Prostate gland (tissue), 2 donors: ENCODE data around the gene FOXE3. TPM values are rescaled to one million over a fixed set of nuclear protein-coding genes. Genes with fewer than 3 reads are reported as not detected.

ENCODE experiments used
- DNase-seq: peaks from one replicate; pipeline ENCODE4 v3.0.0-alpha.2; 2019; ENCODE audit warnings: low spot score
- H3K27ac ChIP-seq, 2 donors: fragments of 200-600 bp; sonication (generic); 2 replicates each; pipeline ENCODE4 v1.5.1; 2017 to 2019
- H3K27me3 ChIP-seq: fragments of 200-600 bp; sonication (generic); replicated peaks from 2 replicates; pipeline ENCODE4 v1.5.1; 2019; ENCODE audit not compliant: insufficient read depth
- H3K36me3 ChIP-seq, 2 donors: fragments of 200-600 bp; sonication (generic); 1 replicate in 1 of 2; 2 replicates in 1 of 2; pipeline versions ENCODE4 v1.5.1 to v1.8.1; 2017 to 2019
- H3K4me1 ChIP-seq: fragments of 200-600 bp; sonication (generic); replicated peaks from 2 replicates; pipeline ENCODE4 v1.5.1; 2019
- H3K4me3 ChIP-seq, 2 donors: fragments of 200-600 bp; sonication (generic); 2 replicates each; pipeline ENCODE4 v1.5.1; 2017 to 2019
- H3K9me3 ChIP-seq: fragments of 200-600 bp; sonication (generic); 2 replicates; pipeline ENCODE4 v1.5.1; 2017
- CTCF ChIP-seq, 4 experiments: fragments of 200-600 bp in 2 of 4; fragments of 450-650 bp in 2 of 4; sonication (generic) in 2 of 4; IDR thresholded peaks; 1 replicate in 3 of 4; 2 replicates in 1 of 4; pipeline ENCODE4 v1.5.1; 2016 to 2019; ENCODE audit warnings: antibody characterized with exemption in 4 of 4, mild to moderate bottlenecking in 2 of 4, moderate library complexity in 2 of 4
- POLR2A ChIP-seq: fragments of 450-650 bp; IDR thresholded peaks from one replicate; pipeline ENCODE4 v1.6.1; 2016; ENCODE audit warnings: antibody characterized with exemption, mild to moderate bottlenecking
- POLR2AphosphoS5 ChIP-seq: sonication (generic); formaldehyde crosslinking; IDR thresholded peaks from one replicate; pipeline ENCODE4 v1.6.1; 2017; ENCODE audit warnings: antibody characterized with exemption
- WGBS: methylation state at CpG from one replicate; pipeline ENCODE4 v1.1.5; 2018; 5-methylcytosine and 5-hydroxymethylcytosine counted together
- intact Hi-C: fragments of 100-400 bp; cut with DNase I; formaldehyde crosslinking; loops from one replicate; pipeline ENCODE4 v1.14.2; 2022
- total RNA-seq, 2 donors: library from RNA; depleted of rRNA; stranded (reverse); fragments of >200 nt; gene quantifications; one replicate each; pipeline ENCODE4 v1.1.0, GENCODE V29; 2016

Gene FOXE3
- total RNA-seq, 2 donors from 2014 or later, result 0.28 TPM; not detected in 1

GRCh38 chr1:47436304-47436978, 20.4 kb downstream of the FOXE3 start:
- no peaks in the 10 kb centered on the region for H3K36me3 ChIP-seq
- no peaks in the 10 kb centered on the region for H3K9me3 ChIP-seq
- 5% methylated on average over 23 of the region's 23 CpGs for WGBS
- no peaks in the 10 kb centered on the region for H3K4me1 ChIP-seq
- DNase-seq, result peak; percentile 19
- intact Hi-C loops, result loop anchor here (2.0 to 5.0 kb wide), 2 partner anchors 141 to 274 kb away; no protein-coding TSS in a partner anchor
- H3K27ac ChIP-seq, result peak overlapping the region; percentile 80 to 86
- peaks cover 35% of the 10 kb centered on the region for H3K27me3 ChIP-seq
- H3K4me3 ChIP-seq, result peak overlapping the region; percentile 47 to 57
- TF ChIP-seq CTCF (IDR thresholded peaks at IDR 0.05), result peak; percentile 45 to 81 (median 60)
- TF ChIP-seq POLR2A, result no peak

DNA sequence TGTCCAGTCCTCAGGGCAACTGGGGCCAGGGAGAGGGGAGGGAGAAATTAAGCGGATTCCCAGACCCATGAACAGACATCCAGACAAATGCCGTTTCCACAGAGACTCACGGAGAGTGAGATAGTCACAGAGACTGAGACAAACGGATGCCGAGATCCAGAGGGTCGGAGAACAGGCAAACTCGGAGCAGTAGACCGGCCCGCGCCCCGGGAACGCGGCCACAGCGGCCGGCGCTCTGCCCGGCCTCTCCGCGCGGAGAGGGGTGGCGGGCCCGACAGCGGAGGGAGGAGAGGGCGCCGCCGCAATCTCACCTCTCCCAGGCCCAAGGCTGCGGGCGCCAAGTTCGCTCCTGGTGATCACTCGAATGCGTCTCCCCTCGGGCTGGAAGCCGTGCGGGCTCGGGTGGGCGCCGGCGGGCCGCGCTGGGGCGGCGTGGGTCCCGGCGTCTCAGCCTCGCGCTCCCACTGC, 20.9 kb downstream of the FOXE3 start:
- H3K9me3 ChIP-seq, result no peaks in the 10 kb centered on the region
- intact Hi-C loops, result loop anchor here (2.0 to 5.0 kb wide), 2 partner anchors 140 to 274 kb away; no protein-coding TSS in a partner anchor
- no peaks in the 10 kb centered on the region for H3K36me3 ChIP-seq
- H3K27me3 ChIP-seq, result peaks cover 35% of the 10 kb centered on the region
- no peaks in the 10 kb centered on the region for H3K4me1 ChIP-seq
- peak overlapping the region; percentile 47 to 57 for H3K4me3 ChIP-seq
- H3K27ac ChIP-seq, result peak overlapping the region; percentile 80 to 86
- no peak for TF ChIP-seq POLR2AphosphoS5
- TF ChIP-seq CTCF (IDR thresholded peaks at IDR 0.05), result no peak
- TF ChIP-seq POLR2A, result no peak
- DNase-seq, result no peak
- WGBS, result under 1% methylated on average over 34 of the region's 46 CpGs

DNA sequence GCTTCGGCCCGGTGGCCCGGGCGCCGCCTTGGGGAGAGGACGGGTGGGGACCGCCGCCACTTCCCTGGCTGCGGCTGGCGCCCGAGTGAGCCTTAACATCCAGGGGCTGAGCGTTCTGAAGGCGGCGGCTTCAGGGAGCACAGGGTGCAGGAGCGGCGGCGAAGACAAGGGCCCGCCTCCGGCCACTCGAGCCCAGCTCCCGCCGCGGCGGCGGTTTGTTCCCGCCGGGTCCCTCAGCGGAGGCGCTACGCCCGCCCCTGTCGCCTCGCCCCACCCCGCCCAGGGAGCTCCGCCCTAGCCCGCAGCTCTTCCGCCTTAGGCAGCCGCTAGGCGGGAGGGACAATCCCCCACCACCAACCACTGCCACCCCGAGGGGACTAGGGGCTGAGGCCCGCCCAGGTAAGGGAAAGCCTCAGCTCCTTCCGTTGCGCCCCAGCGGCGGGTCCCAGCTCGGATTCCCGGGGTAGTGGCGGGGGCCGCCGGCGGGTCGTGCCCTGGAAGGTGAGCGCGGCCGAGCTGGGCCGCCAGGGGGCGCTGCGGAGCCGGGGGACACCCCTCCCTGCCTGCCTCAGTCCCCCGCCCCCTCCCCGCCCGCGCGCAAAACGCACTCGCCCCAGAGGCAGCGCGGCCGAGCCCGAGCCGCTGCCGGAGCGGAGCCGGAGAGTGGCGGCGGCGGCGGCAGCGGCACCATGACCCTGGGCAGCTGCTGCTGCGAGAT, 21.5 kb downstream of the FOXE3 start, which contains the start of gene FOXD2:
Gene FOXD2 (plus strand): TSS at position 598 of the 718 bp plus-strand sequence. CDS start 92 bp downstream, at position 690.
- Histone ChIP-seq H3K4me1 (no peaks in the 10 kb centered on the region), H3K27ac (peak within 1 kb of the TSS; percentile 80 to 86), H3K4me3 (peak within 1 kb of the TSS; percentile 47 to 57), H3K36me3 (no peaks in the 10 kb centered on the region), H3K27me3 (peaks cover 35% of the 10 kb centered on the region), H3K9me3 (no peaks in the 10 kb centered on the region)
- peak; percentile 66 for DNase-seq
- TF ChIP-seq POLR2A (peak; percentile 19), POLR2AphosphoS5 (peak; percentile 51), CTCF (IDR thresholded peaks at IDR 0.05) (peak; percentile 98 to 99 (median 98))
- intact Hi-C loops, result loop anchor here (2.0 to 5.0 kb wide), 2 partner anchors 140 to 273 kb away; no protein-coding TSS in a partner anchor
- WGBS, result under 1% methylated on average over 53 of the region's 80 CpGs

GRCh38 chr1:47438165-47439016, 22.3 kb downstream of the FOXE3 start:
- intact Hi-C loops, result loop anchor here (5.0 kb wide), 1 partner anchor 139 kb away; no protein-coding TSS in a partner anchor
- H3K27ac ChIP-seq, result peak overlapping the region; percentile 80 to 86
- no peaks in the 10 kb centered on the region for H3K4me1 ChIP-seq
- no peak for DNase-seq
- 1% methylated on average over 66 of the region's 117 CpGs for WGBS
- TF ChIP-seq POLR2A, result no peak
- no peak for TF ChIP-seq POLR2AphosphoS5
- TF ChIP-seq CTCF (IDR thresholded peaks at IDR 0.05), result no peak
- no peaks in the 10 kb centered on the region for H3K36me3 ChIP-seq
- H3K4me3 ChIP-seq, result peak overlapping the region; percentile 47 to 57
- no peaks in the 10 kb centered on the region for H3K9me3 ChIP-seq
- peaks cover 32% of the 10 kb centered on the region for H3K27me3 ChIP-seq
